GM23338 (cell line): ENCODE data around the gene SIK2. TPM values are rescaled to one million over a fixed set of nuclear protein-coding genes. Genes with fewer than 3 reads are reported as not detected.

Experiments used
- ATAC-seq: fragments of 200-7000 bp; cut with Tn5 transposase; 3 replicates; pipeline ENCODE4 v1.9.1; 2020
- DNase-seq: peaks from one replicate; pipeline ENCODE4 v3.0.0-alpha.2; 2015; ENCODE audit warnings: low spot score
- H2AFZ ChIP-seq: fragments of 200-600 bp; sonication (generic); 2 replicates; pipeline ENCODE4 v1.8.0; 2016; ENCODE audit warnings: antibody characterized with exemption, mild to moderate bottlenecking, moderate library complexity
- H3F3A ChIP-seq: fragments of 200-600 bp; sonication (generic); replicated peaks from 2 replicates; pipeline ENCODE4 v1.8.0; 2017; ENCODE audit warnings: antibody characterized with exemption, mixed run types, low read depth
- H3K27ac ChIP-seq: fragments of 200-600 bp; sonication (generic); 2 replicates; pipeline ENCODE4 v1.6.1; 2016; ENCODE audit warnings: low read depth
- H3K27me3 ChIP-seq: fragments of 200-600 bp; sonication (generic); 2 replicates; pipeline ENCODE4 v1.8.0; 2016; ENCODE audit warnings: mild to moderate bottlenecking, mixed run types, moderate library complexity; ENCODE audit not compliant: insufficient read depth
- H3K36me3 ChIP-seq: fragments of 200-600 bp; sonication (generic); 2 replicates; pipeline ENCODE4 v1.8.0; 2016; ENCODE audit warnings: mild to moderate bottlenecking; ENCODE audit not compliant: insufficient read depth
- H3K4me1 ChIP-seq: fragments of 200-600 bp; sonication (generic); 2 replicates; pipeline ENCODE4 v1.8.0; 2016; ENCODE audit warnings: mild to moderate bottlenecking, moderate library complexity; ENCODE audit not compliant: insufficient read depth
- H3K4me2 ChIP-seq: fragments of 200-600 bp; sonication (generic); 2 replicates; pipeline ENCODE4 v1.7.1; 2017; ENCODE audit warnings: mixed run types
- H3K4me3 ChIP-seq: fragments of 200-600 bp; sonication (generic); 2 replicates; pipeline ENCODE4 v1.6.1; 2016; ENCODE audit warnings: mixed run types
- H3K79me2 ChIP-seq: fragments of 200-600 bp; sonication (generic); replicated peaks from 2 replicates; pipeline ENCODE4 v1.8.0; 2017; ENCODE audit warnings: mild to moderate bottlenecking; ENCODE audit not compliant: insufficient read depth
- H3K9me2 ChIP-seq: fragments of 200-600 bp; sonication (generic); 2 replicates; pipeline ENCODE4 v1.8.0; 2017; ENCODE audit not compliant: insufficient read depth
- H4K20me1 ChIP-seq: fragments of 200-600 bp; sonication (generic); replicated peaks from 2 replicates; pipeline ENCODE4 v1.8.0; 2017; ENCODE audit warnings: mild to moderate bottlenecking; ENCODE audit not compliant: insufficient read depth
- H3K27ac Mint-ChIP-seq: 2 replicates; pipeline ENCODE4 v1.8.0; 2020; ENCODE audit warnings: inconsistent platforms, mild to moderate bottlenecking, moderate library complexity, mixed read lengths
- H3K27me3 Mint-ChIP-seq: 3 replicates; pipeline ENCODE4 v1.8.0; 2022; ENCODE audit warnings: low read depth, mild to moderate bottlenecking, moderate library complexity, mixed read lengths, inconsistent platforms; ENCODE audit not compliant: insufficient read depth, poor library complexity
- H3K36me3 Mint-ChIP-seq: 3 replicates; pipeline ENCODE4 v1.8.0; 2021; ENCODE audit warnings: low read depth, mild to moderate bottlenecking, inconsistent platforms, moderate library complexity, mixed read lengths
- H3K4me1 Mint-ChIP-seq: 3 replicates; pipeline ENCODE4 v1.8.0; 2020; ENCODE audit warnings: mild to moderate bottlenecking, inconsistent platforms, mixed read lengths
- H3K4me3 Mint-ChIP-seq: 3 replicates; pipeline ENCODE4 v1.8.0; 2021; ENCODE audit warnings: moderate library complexity, mild to moderate bottlenecking, inconsistent platforms, mixed read lengths
- H3K9me3 Mint-ChIP-seq: 3 replicates; pipeline ENCODE4 v1.8.0; 2020; ENCODE audit warnings: moderate library complexity, mild to moderate bottlenecking, inconsistent platforms, mixed read lengths
- CREB1 ChIP-seq: fragments of 250-450 bp; sonication (Bioruptor Pico); IDR thresholded peaks from 2 replicates; pipeline ENCODE4 v1.5.0; 2020; ENCODE audit warnings: low read depth, mild to moderate bottlenecking, moderate library complexity
- EZH2 ChIP-seq: fragments of 200-600 bp; sonication (generic); IDR thresholded peaks from one replicate; pipeline ENCODE4 v1.8.0; 2017; ENCODE audit warnings: antibody characterized with exemption, mild to moderate bottlenecking, low read depth; ENCODE audit not compliant: unreplicated experiment
- EZH2phosphoT487 ChIP-seq: fragments of 200-600 bp; sonication (generic); IDR thresholded peaks from one replicate; pipeline ENCODE4 v1.8.1; 2018; ENCODE audit warnings: antibody characterized with exemption; ENCODE audit not compliant: unreplicated experiment
- NANOG ChIP-seq: IDR thresholded peaks from 2 replicates; pipeline ENCODE4 v1.6.1; 2016; ENCODE audit warnings: antibody characterized with exemption, borderline replicate concordance
- POLR2AphosphoS5 ChIP-seq: IDR thresholded peaks from 2 replicates; pipeline ENCODE4 v1.6.1; 2016; ENCODE audit warnings: antibody characterized with exemption, low read depth
- STAT1 ChIP-seq: IDR thresholded peaks from one replicate; pipeline ENCODE4 v1.6.1; 2016; ENCODE audit warnings: antibody characterized with exemption; ENCODE audit not compliant: unreplicated experiment
- ZNF114 ChIP-seq: fragments of 250-450 bp; sonication (Bioruptor Pico); IDR thresholded peaks from 2 replicates; pipeline ENCODE4 v1.5.0; 2020; ENCODE audit warnings: mild to moderate bottlenecking, moderate library complexity
- ZNF331 ChIP-seq: fragments of 250-450 bp; sonication (Bioruptor Pico); IDR thresholded peaks from 2 replicates; pipeline ENCODE4 v1.5.0; 2020; ENCODE audit warnings: low read depth, mild to moderate bottlenecking, moderate library complexity
- polyA plus RNA-seq: library from polyadenylated mRNA; unstranded; fragments of >200 nt; fragmentation: Nextera tagmentation; extraction: Ambion mirVana; gene quantifications from 2 replicates; pipeline ENCODE4 v1.2.1, GENCODE V29; 2016
- total RNA-seq: library from RNA; depleted of rRNA; stranded (reverse); fragments of >200 nt; shearing (Covaris generic); gene quantifications from 2 replicates; pipeline ENCODE4 v1.2.3, GENCODE V29; 2014
- TF ChIP-seq, protein P1 (sequence below), 2 experiments: fragments of 200-600 bp in 1 of 2; sonication (generic) in 1 of 2; conservative IDR thresholded peaks; 2 replicates each; pipeline versions ENCODE4 v1.5.1 to v1.6.1; 2016 to 2017; ENCODE audit warnings: antibody characterized with exemption in 2 of 2, low read depth in 2 of 2, mild to moderate bottlenecking in 2 of 2, moderate library complexity in 1 of 2
- TF ChIP-seq, protein P2 (sequence below): fragments of 250-450 bp; sonication (Bioruptor Pico); IDR thresholded peaks from 2 replicates; pipeline ENCODE4 v1.5.0; 2020; ENCODE audit warnings: mild to moderate bottlenecking, moderate library complexity
- TF ChIP-seq, protein P3 (sequence below): IDR thresholded peaks from one replicate; pipeline ENCODE4 v1.6.1; 2018; ENCODE audit warnings: antibody characterized with exemption; ENCODE audit not compliant: unreplicated experiment
- TF ChIP-seq, protein P4 (sequence below): IDR thresholded peaks from 2 replicates; pipeline ENCODE4 v1.6.1; 2016; ENCODE audit warnings: antibody characterized with exemption

SIK2 gene
- total and polyA plus RNA-seq, 2 experiments from 2014 or later, result 2.3 to 6.7 TPM

DNA sequence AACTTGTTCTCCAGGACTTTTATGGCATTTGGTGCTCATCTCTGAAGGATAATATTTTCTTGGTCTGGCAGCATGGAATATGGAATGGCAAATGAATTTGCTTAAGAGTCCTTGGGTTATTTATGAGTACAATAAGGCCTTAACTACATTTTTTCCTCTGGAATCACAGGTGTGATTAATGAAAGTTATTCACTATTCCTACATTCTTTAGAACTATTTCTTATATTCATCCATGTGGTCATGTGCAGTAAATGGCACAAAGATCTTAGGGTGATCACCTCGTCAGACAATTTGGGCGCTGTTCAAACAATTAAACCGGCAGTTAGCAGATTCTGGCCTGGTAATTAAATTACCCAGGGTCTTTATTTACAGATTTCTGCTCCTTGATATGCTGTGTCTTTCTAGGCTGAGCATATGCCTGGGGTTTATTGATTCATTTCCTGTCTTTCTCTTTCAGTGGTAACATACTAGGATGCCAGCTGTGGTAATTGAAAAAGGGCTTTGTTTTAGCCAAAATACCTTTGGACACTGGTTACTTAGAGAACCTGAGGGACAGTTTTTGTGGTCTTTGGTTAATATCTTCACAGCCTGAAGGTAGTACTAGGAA is 31.6 kb downstream of the SIK2 start:
- Mint-ChIP-seq H3K27me3 (peaks cover 2% of the 10 kb centered on the region), H3K36me3 (no peaks in the 10 kb centered on the region), H3K9me3 (no peaks in the 10 kb centered on the region), H3K27ac (no peak overlapping the region), H3K4me3 (no peak overlapping the region), H3K4me1 (peaks cover 30% of the 10 kb centered on the region)
- ATAC-seq (no peak), DNase-seq (no peak)
- Histone ChIP-seq H3K4me1 (peaks cover 13% of the 10 kb centered on the region; the same call in 1 of the 2 replicates), H3K27me3 (no peaks in the 10 kb centered on the region), H3K9me2 (no peaks in the 10 kb centered on the region), H4K20me1 (no peaks in the 10 kb centered on the region), H3K27ac (no peak overlapping the region), H2AFZ (no peak overlapping the region), H3F3A (no peaks in the 10 kb centered on the region), H3K36me3 (no peaks in the 10 kb centered on the region), H3K4me3 (no peak overlapping the region), H3K4me2 (no peak overlapping the region), H3K79me2 (no peaks in the 10 kb centered on the region)
- TF ChIP-seq EZH2, result no peak
- no peak for TF ChIP-seq STAT1
- TF ChIP-seq, protein P1, sequence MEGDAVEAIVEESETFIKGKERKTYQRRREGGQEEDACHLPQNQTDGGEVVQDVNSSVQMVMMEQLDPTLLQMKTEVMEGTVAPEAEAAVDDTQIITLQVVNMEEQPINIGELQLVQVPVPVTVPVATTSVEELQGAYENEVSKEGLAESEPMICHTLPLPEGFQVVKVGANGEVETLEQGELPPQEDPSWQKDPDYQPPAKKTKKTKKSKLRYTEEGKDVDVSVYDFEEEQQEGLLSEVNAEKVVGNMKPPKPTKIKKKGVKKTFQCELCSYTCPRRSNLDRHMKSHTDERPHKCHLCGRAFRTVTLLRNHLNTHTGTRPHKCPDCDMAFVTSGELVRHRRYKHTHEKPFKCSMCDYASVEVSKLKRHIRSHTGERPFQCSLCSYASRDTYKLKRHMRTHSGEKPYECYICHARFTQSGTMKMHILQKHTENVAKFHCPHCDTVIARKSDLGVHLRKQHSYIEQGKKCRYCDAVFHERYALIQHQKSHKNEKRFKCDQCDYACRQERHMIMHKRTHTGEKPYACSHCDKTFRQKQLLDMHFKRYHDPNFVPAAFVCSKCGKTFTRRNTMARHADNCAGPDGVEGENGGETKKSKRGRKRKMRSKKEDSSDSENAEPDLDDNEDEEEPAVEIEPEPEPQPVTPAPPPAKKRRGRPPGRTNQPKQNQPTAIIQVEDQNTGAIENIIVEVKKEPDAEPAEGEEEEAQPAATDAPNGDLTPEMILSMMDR (conservative IDR thresholded peaks at IDR 0.05; ENCODE audit: low read depth in 2 of 2), result no peak
- TF ChIP-seq, protein P2, sequence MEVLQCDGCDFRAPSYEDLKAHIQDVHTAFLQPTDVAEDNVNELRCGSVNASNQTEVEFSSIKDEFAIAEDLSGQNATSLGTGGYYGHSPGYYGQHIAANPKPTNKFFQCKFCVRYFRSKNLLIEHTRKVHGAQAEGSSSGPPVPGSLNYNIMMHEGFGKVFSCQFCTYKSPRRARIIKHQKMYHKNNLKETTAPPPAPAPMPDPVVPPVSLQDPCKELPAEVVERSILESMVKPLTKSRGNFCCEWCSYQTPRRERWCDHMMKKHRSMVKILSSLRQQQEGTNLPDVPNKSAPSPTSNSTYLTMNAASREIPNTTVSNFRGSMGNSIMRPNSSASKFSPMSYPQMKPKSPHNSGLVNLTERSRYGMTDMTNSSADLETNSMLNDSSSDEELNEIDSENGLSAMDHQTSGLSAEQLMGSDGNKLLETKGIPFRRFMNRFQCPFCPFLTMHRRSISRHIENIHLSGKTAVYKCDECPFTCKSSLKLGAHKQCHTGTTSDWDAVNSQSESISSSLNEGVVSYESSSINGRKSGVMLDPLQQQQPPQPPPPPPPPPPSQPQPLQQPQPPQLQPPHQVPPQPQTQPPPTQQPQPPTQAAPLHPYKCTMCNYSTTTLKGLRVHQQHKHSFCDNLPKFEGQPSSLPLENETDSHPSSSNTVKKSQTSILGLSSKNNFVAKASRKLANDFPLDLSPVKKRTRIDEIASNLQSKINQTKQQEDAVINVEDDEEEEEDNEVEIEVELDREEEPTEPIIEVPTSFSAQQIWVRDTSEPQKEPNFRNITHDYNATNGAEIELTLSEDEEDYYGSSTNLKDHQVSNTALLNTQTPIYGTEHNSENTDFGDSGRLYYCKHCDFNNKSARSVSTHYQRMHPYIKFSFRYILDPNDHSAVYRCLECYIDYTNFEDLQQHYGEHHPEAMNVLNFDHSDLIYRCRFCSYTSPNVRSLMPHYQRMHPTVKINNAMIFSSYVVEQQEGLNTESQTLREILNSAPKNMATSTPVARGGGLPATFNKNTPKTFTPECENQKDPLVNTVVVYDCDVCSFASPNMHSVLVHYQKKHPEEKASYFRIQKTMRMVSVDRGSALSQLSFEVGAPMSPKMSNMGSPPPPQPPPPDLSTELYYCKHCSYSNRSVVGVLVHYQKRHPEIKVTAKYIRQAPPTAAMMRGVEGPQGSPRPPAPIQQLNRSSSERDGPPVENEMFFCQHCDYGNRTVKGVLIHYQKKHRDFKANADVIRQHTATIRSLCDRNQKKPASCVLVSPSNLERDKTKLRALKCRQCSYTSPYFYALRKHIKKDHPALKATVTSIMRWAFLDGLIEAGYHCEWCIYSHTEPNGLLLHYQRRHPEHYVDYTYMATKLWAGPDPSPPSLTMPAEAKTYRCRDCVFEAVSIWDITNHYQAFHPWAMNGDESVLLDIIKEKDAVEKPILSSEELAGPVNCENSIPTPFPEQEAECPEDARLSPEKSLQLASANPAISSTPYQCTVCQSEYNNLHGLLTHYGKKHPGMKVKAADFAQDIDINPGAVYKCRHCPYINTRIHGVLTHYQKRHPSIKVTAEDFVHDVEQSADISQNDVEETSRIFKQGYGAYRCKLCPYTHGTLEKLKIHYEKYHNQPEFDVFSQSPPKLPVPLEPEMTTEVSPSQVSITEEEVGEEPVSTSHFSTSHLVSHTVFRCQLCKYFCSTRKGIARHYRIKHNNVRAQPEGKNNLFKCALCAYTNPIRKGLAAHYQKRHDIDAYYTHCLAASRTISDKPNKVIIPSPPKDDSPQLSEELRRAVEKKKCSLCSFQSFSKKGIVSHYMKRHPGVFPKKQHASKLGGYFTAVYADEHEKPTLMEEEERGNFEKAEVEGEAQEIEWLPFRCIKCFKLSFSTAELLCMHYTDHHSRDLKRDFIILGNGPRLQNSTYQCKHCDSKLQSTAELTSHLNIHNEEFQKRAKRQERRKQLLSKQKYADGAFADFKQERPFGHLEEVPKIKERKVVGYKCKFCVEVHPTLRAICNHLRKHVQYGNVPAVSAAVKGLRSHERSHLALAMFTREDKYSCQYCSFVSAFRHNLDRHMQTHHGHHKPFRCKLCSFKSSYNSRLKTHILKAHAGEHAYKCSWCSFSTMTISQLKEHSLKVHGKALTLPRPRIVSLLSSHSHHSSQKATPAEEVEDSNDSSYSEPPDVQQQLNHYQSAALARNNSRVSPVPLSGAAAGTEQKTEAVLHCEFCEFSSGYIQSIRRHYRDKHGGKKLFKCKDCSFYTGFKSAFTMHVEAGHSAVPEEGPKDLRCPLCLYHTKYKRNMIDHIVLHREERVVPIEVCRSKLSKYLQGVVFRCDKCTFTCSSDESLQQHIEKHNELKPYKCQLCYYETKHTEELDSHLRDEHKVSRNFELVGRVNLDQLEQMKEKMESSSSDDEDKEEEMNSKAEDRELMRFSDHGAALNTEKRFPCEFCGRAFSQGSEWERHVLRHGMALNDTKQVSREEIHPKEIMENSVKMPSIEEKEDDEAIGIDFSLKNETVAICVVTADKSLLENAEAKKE, result no peak
- no peak for TF ChIP-seq POLR2AphosphoS5
- no peak for TF ChIP-seq ZNF114 (CRISPR knock-in tag)
- TF ChIP-seq ZNF331 (CRISPR knock-in tag), result no peak
- TF ChIP-seq, protein P3, sequence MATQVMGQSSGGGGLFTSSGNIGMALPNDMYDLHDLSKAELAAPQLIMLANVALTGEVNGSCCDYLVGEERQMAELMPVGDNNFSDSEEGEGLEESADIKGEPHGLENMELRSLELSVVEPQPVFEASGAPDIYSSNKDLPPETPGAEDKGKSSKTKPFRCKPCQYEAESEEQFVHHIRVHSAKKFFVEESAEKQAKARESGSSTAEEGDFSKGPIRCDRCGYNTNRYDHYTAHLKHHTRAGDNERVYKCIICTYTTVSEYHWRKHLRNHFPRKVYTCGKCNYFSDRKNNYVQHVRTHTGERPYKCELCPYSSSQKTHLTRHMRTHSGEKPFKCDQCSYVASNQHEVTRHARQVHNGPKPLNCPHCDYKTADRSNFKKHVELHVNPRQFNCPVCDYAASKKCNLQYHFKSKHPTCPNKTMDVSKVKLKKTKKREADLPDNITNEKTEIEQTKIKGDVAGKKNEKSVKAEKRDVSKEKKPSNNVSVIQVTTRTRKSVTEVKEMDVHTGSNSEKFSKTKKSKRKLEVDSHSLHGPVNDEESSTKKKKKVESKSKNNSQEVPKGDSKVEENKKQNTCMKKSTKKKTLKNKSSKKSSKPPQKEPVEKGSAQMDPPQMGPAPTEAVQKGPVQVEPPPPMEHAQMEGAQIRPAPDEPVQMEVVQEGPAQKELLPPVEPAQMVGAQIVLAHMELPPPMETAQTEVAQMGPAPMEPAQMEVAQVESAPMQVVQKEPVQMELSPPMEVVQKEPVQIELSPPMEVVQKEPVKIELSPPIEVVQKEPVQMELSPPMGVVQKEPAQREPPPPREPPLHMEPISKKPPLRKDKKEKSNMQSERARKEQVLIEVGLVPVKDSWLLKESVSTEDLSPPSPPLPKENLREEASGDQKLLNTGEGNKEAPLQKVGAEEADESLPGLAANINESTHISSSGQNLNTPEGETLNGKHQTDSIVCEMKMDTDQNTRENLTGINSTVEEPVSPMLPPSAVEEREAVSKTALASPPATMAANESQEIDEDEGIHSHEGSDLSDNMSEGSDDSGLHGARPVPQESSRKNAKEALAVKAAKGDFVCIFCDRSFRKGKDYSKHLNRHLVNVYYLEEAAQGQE, result no peak
- TF ChIP-seq NANOG, result no peak
- TF ChIP-seq CREB1 (CRISPR knock-in tag), result no peak
- TF ChIP-seq, protein P4, sequence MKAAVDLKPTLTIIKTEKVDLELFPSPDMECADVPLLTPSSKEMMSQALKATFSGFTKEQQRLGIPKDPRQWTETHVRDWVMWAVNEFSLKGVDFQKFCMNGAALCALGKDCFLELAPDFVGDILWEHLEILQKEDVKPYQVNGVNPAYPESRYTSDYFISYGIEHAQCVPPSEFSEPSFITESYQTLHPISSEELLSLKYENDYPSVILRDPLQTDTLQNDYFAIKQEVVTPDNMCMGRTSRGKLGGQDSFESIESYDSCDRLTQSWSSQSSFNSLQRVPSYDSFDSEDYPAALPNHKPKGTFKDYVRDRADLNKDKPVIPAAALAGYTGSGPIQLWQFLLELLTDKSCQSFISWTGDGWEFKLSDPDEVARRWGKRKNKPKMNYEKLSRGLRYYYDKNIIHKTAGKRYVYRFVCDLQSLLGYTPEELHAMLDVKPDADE, result no peak
- TF ChIP-seq EZH2phosphoT487, result no peak
